ENCODE measurements around the gene INTS11. TPM values are rescaled to one million over a fixed set of nuclear protein-coding genes. Genes with fewer than 3 reads are reported as not detected.
A peak's percentile ranks its signal among the peaks of the same experiment; 100 is the strongest.

The INTS11 gene
- total RNA-seq, 2 experiments from 2014 or later, result 126 to 135 TPM

DNA sequence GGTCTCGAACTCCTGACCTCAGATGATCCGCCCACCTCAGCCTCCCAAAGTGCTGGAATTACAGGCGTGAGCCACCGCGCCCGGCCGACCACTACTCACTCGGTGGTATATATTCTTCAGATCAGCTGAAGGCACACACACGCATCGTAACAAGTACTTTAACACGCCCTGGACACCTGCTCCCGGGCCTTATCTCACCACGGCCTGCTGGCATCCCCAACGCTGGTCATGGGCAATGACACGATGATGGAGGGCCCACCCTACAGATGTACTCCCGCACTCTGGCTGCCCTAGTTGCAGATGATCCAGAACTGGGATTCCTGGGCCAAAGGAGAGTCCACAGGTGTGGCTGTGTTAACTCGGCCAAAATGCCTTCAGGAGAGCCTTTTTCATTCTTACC is 62.4 kb downstream of the INTS11 start:
- Mint-ChIP-seq H3K9me3 (ENCODE audit: low read depth) (no peaks in the 10 kb centered on the region), H3K4me1 (peaks cover 6% of the 10 kb centered on the region), H3K27me3 (no peaks in the 10 kb centered on the region), H3K36me3 (peaks cover 41% of the 10 kb centered on the region), H3K4me3 (no peak overlapping the region), H3K27ac (peak overlapping the region; percentile 28)
- ATAC-seq (no peak), DNase-seq (no peak)
- CTCF ChIA-PET, result interaction anchor here (0.8 to 1.7 kb wide), 2 partner anchors 8 to 140 kb away, joined by 3 to 9 read pairs; no protein-coding TSS in a partner anchor

Small RNA genes lying within 50 kb of the gene (microRNA-seq; reads per million reads assigned to microRNA genes)
- gene MIR6726, result not detected
- gene MIR6727, result not detected
- not detected for gene MIR6808

Other genes with a start within 250 kb of the INTS11 start
- 10 to 100 TPM; 22.9 to 23.6 TPM for gene C1orf159, start 208.6 kb downstream of the INTS11 start, total RNA-seq
- not detected for gene TTLL10, start 150.8 kb downstream of the INTS11 start, total RNA-seq
- gene TNFRSF18, start 118.1 kb downstream of the INTS11 start, total RNA-seq, result 100 to 1,000 TPM in 1 of 2 experiments, 10 to 100 TPM in 1; 28.1 to 156 TPM
- gene TNFRSF4, start 110.5 kb downstream of the INTS11 start, total RNA-seq, result 10 to 100 TPM in 1 of 2 experiments, 1 to 10 TPM in 1; 8.1 to 72.4 TPM
- 100 to 1,000 TPM; 109 to 144 TPM for gene SDF4, start 92.7 kb downstream of the INTS11 start, total RNA-seq
- 10 to 100 TPM; 17.6 to 25.5 TPM for gene B3GALT6, start 92.4 kb downstream of the INTS11 start, total RNA-seq
- 1 to 10 TPM; 2.0 to 2.6 TPM for gene C1QTNF12, start 77.9 kb downstream of the INTS11 start, total RNA-seq
- 10 to 100 TPM; 71.3 to 83.3 TPM for gene UBE2J2, start 50.8 kb downstream of the INTS11 start, total RNA-seq
- gene SCNN1D, start 44.2 kb downstream of the INTS11 start, total RNA-seq, result 1 to 10 TPM; 4.7 to 5.0 TPM
- 10 to 100 TPM; 71.7 to 99.9 TPM for gene ACAP3, start 16.7 kb downstream of the INTS11 start, total RNA-seq
- 10 to 100 TPM; 26.3 to 27.2 TPM for gene PUSL1, start 16.1 kb downstream of the INTS11 start, total RNA-seq
- gene CPTP, start 142 bp upstream of the INTS11 start, total RNA-seq, result 10 to 100 TPM; 17.6 to 18.5 TPM
- under 1 TPM; 0.77 to 0.82 TPM for gene TAS1R3, start 6.6 kb upstream of the INTS11 start, total RNA-seq
- gene DVL1, start 24.8 kb upstream of the INTS11 start, total RNA-seq, result 10 to 100 TPM; 35.2 to 42.0 TPM
- gene MXRA8, start 33.9 kb upstream of the INTS11 start, total RNA-seq, result under 1 TPM in 1 of 2 experiments, not detected in 1; 0.61 TPM
- 100 to 1,000 TPM; 139 to 141 TPM for gene AURKAIP1, start 50.5 kb upstream of the INTS11 start, total RNA-seq
- 100 to 1,000 TPM; 120 to 124 TPM for gene CCNL2, start 74.7 kb upstream of the INTS11 start, total RNA-seq
- gene MRPL20, start 82.6 kb upstream of the INTS11 start, total RNA-seq, result 100 to 1,000 TPM in 1 of 2 experiments, 10 to 100 TPM in 1; 95.2 to 130 TPM
- gene ANKRD65, start 96.6 kb upstream of the INTS11 start, total RNA-seq, result not detected
- gene VWA1, start 111.0 kb upstream of the INTS11 start, total RNA-seq, result under 1 TPM; 0.20 to 0.28 TPM
- under 1 TPM; 0.38 to 0.87 TPM for gene ATAD3C, start 125.0 kb upstream of the INTS11 start, total RNA-seq
- 10 to 100 TPM; 46.5 to 63.3 TPM for gene ATAD3B, start 147.1 kb upstream of the INTS11 start, total RNA-seq
- gene ATAD3A, start 187.5 kb upstream of the INTS11 start, total RNA-seq, result 10 to 100 TPM; 45.1 to 58.9 TPM
- gene TMEM240, start 216.0 kb upstream of the INTS11 start, total RNA-seq, result under 1 TPM; 0.38 to 0.61 TPM